DMS 273 treated with DMSO at 0.1 percent for 48 hours (cell line): ENCODE measurements around the gene HSPA9.

Source experiments
- DNase-seq: peaks from one replicate; lab custom pipeline; 2025; lab: John Stamatoyannopoulos, UW

Gene HSPA9

DNA sequence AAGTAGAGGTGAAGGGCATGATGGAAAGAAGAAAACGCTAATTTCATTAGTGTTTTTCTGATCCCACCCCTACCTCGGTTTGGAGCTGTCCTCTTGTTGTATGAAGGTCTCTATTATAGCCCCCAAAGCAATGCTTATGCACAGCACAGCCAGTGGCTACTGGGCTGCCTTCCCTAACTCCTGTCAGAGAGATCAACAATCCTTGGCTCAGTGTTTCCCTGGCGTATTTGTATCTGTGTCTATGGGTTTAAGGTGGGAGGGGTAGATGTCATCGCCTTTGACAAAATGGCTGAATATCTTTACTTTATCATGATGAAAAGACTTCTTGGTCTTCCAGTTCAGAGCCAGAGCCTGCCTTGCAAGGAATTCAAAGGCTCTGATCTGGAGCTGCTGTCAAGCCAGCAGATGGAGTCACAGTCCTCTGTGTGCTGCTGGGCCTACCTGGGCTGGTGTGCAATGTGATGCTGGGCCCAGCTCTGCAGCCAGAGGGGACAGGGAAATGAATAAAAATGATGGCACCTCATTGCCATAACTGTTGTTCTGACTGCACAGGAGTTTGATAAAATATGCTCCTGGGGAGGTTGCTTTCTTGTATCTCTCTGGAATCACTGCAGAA is 20.1 kb upstream of the HSPA9 start:
- no peak for DNase-seq

DNA sequence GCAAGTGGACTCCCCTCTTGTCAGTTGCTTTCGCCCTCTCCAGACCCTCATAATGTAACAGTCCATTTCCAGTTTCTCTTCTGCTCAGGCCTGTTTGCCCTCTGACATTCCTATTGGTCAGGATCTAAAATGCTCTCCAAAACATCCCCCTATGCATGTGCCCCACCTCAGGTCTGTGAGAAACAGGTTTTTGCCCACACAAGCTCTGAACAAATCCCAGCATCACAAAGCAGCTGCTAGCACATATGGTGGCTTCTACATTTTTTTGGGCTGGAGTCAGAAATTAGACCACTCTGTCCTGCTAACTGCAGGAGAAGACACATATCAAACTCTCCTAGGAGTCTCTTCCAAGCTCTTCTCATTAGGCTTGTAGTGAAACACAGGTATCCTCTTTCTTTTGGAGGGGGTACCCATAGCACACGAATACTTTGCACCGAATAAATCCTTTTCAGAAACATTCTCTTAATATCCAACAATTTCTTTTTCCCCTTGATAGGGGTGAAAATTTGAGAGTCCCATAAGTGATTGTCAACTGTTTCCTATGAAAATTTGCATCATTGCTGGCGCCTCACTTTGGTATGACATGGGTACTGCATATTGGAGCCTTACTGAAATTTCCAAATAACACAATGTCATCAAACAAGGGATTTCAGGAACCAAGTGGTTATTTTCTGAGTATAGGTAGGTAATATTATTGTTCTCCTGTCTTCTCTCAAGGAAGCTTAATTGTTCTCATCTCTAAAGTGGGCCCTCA is 19.3 kb upstream of the HSPA9 start:
- no peak for DNase-seq

DNA sequence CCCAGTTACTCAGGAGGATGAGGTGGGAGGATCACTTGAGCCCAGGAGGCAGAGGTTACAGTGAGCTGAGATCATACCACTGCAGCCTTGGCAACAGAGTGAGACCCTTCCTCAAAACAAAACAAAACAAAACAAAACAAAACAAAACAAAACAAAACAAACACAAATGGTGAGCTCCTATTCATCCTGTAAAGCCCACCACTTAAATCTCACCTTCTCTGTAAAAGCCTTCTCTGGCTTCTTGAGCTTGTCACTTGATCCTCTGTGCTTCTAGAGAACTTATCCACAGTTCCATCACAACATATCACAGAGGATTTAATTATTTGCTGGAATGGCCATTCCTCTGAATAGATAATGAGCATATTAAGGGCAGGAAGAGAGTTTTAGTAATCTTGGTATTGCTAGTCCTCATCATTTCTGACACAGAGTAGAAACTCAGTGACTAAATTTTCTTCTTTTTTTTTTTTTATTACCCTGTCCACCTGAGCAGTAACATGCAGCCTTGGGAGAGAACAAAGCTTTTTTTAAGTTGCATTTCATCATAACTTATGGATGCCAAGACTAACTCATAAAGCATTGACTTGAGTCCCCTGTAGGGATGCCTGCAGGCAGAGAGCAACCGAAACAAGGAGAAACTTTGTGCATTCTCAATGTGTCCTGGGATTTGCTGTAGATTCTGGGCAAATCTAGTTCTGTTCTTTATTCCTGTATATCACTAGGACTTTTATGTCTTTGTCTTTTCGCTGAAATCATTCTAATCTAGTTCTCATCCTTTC is 13.0 kb upstream of the HSPA9 start:
- no peak for DNase-seq

DNA sequence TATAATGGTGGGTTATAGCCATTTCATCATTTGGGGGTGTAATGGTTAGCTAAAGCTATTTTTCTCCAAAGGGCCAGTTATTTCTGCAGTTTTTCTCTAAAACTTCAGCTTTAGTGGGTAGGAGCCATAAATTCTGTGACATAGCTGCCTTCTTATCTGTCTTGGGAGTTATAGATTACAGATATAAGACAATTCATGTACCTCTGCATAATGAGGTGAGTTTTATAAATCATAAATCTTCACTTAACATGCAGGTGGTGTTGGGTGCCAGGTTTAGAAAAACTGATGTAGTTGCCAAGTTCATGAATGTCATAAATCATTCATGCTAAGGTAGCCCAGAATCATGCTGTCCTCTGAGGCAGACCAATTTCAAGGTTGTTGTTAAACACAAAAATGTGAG is 10.0 kb upstream of the HSPA9 start:
- DNase-seq, result no peak

DNA sequence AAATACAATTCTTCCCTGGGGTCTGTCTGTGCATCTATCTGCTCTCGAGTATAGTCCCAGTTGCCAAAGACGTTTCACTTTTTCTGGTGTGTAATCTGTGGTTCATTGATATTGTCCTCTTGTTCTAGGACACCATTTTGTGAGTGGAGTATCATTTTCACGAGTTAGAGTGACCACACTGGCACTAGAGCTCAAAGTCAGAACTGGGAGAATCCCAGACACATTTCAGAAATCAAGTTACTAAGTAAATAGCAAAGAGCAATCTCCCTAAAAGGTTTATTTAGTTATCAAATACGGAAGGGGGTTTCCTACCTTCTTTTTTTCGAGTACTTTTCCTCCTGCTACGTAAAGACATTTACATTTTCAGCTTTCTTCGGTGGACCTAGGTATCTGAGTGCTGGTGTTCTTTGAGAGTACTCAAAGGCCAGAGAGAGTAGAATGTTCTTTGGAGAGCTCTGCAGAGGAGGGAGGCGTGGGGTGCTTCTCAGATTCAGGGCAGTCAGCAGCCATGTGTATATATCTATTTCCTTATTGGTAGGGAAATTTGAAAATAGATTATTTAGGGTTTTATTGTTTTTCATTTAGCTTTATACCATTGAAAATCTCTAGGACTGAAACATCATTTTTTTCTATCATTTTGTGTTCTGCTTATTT is 8.9 kb upstream of the HSPA9 start:
- DNase-seq, result no peak

DNA sequence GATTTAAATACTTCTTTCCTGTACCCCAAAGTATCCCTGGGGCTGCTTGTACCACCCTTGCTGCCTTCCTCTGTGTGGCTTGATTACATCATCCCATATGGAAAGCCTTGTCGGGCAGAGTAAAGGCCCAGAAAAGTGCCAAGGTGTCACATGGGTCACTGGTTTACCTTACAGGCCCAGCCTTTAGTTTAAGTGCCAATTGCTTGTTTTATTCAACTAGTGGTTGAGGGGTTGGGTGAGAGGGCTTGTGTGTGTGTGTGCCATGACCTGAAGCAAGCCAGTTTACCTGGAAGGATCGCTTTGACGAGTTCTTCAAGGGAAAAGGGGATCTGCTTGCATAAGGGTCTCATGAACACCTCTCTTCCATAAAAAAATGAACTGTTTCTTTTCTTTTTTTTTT is 7.8 kb upstream of the HSPA9 start:
- DNase-seq, result no peak

DNA sequence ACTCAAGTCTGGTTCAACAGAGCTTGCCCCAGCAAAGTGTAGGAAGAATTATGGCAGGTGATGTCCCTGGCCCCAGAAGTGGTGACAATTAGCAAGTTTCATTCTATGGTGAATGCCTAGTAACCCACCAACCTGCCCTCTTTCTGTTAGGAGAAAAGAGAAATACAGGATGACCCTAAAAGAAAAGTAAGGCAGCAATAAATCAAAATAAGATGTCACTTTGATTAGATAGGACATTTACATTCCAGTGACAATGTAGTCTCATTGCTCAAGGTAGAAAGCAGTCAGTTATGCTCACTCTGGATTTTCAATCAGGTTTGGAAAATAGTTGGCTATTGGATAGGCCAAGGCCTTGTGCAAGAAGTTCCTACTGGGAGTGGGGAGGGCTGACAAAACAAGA is 5.6 kb upstream of the HSPA9 start:
- no peak for DNase-seq

DNA sequence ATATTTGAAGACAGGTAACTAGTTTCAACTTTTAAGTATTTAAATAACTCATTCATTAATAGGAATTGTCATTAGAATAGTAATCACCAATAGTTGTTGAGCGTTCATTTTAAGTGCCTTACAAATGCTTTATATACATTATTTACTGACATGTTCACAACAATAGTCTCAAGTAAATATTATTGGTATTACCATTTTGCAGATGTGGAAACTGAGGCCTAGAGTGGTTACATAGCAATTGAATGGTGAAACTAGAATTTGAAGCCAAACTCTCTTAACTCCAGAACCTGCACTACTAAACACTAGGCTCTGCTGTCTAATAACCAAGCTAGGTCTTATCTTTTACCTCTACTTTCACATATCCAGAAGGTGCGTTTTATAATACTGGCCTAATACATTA is 4.8 kb upstream of the HSPA9 start:
- DNase-seq, result no peak

DNA sequence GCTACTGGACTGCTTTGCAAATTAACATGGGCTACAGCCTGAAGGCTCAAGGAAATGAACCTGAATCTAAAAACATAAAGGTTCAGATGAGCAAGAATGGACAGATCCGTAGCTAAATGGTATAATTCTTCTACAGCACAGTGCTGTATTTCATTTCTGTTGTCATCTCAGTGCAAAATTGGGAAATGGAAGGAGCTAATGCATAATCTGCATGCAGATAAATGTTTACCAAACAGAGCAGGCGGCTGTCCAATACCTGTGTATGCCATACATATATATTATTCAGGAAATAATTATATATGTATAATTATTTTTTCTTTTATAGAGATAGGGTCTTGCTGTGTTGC is 4.3 kb upstream of the HSPA9 start:
- DNase-seq, result no peak

DNA sequence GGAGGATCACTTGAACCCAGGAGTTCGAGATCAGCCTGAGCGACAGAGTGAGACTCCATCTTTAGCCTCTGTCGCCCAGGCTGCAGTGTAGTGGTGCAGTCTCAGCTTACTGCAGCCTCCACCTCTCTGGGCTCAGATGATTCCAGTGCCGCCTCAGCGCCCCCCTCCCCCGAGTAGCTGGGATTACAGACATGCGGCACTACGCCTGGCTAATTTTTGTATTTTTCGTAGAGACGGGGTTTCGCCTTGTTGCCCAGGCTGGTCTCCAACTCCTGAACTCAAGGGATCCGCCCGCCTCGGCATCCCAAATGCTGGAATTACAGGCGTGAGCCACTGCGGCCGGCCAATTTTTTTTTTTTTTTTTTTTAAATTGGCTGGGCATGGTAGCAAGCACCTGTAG is 2.3 kb upstream of the HSPA9 start:
- DNase-seq, result no peak

DNA sequence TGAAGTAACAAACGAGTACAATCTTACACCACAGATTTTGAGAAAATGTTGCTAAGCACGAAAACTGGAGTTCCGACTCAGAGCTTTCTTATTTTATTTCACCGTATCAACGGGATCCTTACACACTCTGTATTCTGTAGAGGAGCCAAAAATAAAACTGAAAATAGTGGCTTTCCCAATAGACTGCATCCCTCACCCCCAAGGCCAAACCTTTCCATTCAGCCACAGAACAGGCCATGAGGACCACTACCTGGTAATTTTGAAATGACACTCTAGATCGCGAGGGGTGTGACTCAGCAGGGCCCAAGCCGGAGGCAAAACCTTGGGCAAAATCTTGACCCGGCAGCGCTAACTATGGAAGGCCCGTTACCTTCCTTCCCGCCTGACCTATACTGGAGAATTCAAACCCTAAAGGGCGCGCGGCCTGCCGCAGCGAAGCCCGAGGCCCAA is 432 bp downstream of the HSPA9 start:
- no peak for DNase-seq

DNA sequence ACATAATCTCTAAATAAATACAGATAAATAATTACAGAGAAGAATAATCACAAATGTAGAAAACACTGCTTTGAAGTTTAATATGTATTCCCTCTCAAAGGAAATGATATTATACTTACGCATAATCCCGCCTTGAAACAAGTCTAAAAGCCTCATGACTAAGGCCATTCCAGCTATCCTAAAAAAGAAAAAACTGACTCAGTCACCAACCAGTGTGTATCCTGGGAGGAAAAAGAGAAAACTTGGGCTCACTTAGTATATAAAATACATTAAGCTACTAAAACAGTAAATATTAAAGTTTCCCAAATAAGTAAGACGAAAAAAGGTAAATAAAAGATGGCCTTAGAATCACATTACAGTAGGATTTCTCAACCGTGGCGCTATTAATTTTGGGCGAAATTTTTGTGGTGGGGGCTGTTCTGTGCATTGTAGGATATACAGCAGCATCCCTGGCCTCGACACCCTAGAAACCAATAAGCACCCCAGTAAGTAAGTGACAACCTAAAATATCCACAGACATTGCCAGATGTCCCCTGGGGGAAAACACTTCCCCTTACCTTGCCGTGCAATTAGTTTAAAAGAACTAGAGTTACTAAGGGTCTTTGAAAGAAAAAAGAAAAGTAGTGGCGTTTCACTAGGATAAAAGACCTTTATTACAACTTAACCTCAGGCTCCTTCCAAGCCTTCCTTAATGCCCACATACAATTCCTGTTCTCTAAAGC is 1.1 kb downstream of the HSPA9 start:
- DNase-seq, result no peak

DNA sequence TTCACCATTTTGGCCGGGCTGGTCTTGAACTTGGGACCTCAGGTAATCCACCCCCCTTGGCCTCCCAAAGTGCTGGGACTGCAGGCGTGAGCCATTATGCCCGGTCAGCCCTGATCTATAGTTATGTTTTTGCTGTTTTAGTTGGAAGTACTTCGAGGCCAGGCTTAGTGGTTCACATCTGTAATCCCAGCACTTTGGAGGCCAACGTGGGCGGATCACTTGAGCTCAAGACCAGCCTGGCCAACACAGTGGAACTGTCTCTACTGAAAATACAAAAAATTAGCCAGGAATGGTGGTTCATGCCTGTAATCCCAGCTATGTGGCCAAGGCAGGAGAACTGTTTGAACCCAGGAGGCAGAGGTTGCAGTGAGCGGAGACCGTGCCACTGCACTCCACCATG is 2.0 kb downstream of the HSPA9 start:
- no peak for DNase-seq

DNA sequence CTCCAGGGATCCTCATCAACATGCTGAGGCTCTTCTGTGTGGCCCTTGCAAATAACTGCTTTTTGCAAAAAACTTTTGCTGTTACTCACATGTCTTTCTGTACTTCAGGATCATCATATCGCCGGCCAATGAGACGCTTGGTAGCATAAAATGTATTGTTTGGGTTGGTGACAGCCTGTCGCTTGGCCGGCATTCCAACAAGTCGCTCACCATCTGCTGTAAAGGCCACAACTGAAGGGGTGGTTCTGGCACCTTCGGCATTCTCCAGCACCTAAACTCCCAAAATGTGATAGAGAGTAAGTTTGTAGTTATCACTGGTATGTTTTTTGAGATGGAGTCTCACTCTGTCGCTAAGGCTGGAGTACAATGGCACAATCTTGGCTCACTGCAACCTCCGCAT is 4.3 kb downstream of the HSPA9 start:
- no peak for DNase-seq

DNA sequence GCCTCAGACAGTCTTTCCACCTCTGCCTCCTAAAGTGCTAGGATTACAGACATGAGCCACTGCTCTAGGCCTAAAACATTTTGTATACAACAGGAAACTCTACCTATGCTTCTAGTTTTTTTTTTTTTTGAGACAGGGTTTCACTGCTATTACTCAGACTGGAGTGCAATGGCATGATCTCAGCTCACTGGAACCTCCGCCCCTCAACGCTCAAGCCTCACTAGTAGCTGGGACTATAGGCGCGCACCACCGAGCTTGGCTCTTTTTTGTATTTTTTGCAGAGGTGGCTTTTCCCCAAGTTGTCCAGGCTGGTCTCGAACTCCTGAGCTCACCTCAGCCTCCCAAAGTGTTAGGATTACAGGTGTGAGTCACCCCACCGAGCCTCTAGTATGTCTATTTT is 5.4 kb downstream of the HSPA9 start:
- no peak for DNase-seq

DNA sequence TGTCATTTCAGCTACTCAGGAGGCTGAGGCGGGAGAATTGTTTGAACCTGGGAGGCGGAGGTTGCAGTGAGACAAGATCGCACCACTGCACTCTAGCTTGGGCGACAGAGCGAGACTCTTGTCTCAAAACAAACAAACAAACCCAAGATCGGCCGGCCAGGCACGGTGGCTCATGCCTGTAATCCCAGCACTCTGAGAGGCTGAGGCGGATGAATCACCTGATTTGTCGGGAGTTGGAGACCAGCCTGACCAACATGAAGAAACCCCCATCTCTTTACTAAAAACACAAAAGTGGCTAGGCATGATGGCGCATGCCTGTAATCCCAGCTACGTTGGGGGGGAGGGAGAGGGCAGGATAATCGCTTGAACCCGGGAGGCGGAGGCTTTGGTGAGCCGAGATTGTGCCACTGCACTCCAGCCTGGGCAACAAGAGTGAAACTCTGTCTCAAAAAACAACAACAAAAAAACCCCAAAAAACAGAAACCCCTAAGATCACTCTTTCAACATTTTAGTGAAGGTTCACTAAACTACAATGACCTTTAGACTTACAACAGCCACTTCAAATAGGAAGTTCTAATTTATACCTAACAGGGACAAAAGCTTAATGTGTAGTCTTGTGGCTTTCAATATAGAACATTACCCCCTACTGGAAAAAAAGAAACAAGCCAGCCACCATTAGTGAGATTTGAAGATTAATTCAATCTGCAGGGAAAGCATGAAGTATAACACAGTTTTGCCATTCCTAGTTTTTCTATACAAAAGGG is 7.0 kb downstream of the HSPA9 start:
- DNase-seq, result no peak

DNA sequence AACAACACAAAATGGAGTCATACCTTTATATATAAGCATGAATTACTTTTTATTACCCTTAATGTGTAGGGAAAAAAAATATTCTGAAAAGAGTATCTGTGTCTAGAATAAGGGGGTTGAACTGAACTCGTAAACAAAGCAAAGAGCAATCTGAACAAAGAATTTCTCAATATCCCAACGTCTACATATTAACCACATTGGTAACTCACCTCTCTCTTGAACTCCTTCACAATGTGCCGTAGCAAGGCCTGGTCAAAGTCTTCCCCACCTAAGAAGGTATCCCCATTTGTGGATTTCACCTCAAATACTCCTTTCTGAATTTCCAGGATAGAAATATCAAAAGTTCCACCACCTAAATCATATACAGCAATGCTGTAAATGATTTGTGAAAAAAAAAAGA is 8.4 kb downstream of the HSPA9 start:
- DNase-seq, result no peak

DNA sequence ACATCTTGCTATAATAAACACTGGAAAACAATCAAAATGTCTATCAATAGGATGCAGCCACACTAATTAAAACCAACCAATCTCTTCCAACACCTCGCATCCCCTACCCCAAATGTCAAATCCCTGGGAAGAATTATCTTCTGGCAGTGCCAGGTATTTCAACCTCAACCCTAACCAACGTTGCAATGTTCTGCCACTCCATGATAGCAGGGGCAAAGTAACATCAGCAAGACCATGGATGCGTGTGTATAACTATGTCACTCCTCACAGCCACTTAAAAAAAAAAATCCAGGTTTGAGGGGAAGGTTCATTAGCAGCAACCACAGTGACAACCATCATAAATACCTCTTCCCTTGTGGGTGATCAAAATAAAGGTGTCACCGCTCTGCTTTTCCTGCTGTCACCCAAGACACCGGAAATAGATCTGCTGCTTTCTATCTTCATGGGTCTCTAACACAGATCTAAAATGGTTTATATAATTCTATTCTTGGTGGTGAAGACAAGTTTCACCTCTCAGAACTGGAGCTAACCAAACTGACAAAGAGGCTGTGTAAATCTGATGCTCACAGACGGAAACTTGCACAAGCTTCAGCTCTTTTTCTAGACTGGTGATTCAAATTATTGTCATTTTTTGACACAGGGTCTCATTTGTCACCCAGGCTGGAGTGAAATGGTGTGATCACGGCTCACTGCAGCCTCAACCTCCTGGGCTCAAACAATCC is 9.9 kb downstream of the HSPA9 start:
- DNase-seq, result no peak

DNA sequence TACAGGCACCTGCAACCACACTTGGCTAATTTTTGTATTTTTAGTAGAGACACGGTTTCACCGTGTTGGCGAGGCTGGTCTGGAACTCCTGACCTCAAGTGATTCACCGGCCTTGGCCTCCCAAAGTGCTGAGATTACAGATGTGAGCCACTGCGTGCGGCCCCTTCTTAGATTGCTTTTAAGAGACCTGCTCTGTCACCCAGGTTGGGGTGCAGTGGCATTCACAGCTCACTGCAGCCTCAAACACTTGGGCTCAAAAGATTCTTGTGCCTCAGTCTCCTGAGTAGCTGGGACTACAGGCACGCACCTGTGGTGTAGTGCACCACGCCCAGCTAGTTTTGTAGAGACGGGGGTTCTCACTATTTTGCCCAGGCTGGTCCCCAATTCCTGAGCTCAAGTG is 11.0 kb downstream of the HSPA9 start:
- DNase-seq, result no peak

DNA sequence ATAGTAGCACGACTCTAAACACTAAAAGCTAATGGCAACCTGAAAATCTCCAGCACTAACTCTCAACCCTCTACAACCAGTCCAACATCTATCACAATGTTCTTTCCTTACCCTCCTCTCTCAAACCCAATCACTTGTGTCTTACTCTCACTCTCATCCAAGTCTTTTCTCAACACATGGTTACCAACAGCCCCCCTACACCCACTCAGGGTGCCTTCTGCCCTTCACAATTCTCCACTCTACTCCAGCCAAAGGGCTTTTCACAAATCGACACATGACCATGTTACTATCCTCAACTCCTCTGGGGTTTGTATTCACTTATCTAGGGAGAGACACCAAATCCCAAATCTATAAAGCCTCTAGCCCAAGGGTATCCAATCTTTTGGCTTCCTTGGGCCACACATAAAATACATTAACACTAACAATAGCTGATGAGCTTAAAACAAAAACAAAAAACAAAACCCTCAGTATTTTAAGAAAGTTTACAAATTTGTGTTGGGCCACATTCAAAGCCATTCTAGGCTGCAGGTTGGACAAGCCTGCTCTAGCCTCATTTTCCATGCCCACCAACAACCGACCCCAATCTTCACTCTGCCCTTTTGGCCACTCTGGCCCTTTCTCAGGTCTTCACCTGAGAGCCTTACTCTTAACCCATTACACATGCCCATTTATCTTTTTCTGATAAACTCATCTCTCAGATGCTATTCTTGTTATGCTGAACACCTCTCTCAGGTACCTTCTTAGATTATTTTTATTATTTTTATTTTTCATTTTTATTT is 11.7 kb downstream of the HSPA9 start:
- no peak for DNase-seq
